ENCODE results near the gene MEIOSIN. TPM values are rescaled to one million over a fixed set of nuclear protein-coding genes. Genes with fewer than 3 reads are reported as not detected.
A peak's percentile ranks its signal among the peaks of the same experiment; 100 is the strongest.

MEIOSIN gene
- total and polyA plus RNA-seq, 9 of the 15 experiments (the other 6 are each of a cell fraction or from before 2014, with no cell fraction given) = 0.06 to 2.0 (median 0.76) TPM

DNA sequence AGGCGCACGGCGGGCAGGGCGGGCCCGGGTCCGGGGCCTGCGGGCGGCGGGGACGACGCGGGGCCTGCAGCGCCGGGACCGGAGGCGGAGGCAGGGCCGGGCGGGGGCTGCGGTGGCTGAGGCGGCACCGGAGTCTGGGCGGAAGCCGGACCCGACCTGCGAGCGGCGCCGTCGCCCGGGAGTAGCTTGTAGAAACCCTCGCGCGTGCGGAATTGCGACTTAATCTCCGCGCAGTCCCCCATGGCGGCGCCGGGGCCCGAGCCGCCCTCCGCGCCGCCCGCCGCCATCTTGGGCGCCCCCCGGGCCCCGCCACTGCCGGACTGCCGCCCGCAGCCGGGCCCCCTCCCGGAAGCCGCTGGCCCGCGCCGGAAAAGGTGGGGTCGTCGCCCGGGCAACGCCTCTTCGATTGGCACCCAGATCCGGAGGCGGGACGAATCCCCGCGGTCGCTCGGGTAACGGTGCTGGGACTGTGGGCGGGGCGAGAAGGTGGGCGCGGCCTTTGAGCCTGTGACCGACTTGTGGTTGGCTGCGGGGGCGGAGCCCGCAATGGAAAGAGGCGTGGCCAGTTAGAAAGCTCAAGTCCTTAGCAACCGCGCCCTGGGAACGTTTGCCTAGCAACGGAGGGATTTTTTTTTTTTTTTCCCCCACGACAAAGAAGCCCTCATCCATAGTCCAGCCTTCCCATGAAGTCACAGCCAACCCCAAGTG is 59.4 kb downstream of the MEIOSIN start, which contains the start of gene DMWD (continued):
- TF ChIP-seq, protein P1, sequence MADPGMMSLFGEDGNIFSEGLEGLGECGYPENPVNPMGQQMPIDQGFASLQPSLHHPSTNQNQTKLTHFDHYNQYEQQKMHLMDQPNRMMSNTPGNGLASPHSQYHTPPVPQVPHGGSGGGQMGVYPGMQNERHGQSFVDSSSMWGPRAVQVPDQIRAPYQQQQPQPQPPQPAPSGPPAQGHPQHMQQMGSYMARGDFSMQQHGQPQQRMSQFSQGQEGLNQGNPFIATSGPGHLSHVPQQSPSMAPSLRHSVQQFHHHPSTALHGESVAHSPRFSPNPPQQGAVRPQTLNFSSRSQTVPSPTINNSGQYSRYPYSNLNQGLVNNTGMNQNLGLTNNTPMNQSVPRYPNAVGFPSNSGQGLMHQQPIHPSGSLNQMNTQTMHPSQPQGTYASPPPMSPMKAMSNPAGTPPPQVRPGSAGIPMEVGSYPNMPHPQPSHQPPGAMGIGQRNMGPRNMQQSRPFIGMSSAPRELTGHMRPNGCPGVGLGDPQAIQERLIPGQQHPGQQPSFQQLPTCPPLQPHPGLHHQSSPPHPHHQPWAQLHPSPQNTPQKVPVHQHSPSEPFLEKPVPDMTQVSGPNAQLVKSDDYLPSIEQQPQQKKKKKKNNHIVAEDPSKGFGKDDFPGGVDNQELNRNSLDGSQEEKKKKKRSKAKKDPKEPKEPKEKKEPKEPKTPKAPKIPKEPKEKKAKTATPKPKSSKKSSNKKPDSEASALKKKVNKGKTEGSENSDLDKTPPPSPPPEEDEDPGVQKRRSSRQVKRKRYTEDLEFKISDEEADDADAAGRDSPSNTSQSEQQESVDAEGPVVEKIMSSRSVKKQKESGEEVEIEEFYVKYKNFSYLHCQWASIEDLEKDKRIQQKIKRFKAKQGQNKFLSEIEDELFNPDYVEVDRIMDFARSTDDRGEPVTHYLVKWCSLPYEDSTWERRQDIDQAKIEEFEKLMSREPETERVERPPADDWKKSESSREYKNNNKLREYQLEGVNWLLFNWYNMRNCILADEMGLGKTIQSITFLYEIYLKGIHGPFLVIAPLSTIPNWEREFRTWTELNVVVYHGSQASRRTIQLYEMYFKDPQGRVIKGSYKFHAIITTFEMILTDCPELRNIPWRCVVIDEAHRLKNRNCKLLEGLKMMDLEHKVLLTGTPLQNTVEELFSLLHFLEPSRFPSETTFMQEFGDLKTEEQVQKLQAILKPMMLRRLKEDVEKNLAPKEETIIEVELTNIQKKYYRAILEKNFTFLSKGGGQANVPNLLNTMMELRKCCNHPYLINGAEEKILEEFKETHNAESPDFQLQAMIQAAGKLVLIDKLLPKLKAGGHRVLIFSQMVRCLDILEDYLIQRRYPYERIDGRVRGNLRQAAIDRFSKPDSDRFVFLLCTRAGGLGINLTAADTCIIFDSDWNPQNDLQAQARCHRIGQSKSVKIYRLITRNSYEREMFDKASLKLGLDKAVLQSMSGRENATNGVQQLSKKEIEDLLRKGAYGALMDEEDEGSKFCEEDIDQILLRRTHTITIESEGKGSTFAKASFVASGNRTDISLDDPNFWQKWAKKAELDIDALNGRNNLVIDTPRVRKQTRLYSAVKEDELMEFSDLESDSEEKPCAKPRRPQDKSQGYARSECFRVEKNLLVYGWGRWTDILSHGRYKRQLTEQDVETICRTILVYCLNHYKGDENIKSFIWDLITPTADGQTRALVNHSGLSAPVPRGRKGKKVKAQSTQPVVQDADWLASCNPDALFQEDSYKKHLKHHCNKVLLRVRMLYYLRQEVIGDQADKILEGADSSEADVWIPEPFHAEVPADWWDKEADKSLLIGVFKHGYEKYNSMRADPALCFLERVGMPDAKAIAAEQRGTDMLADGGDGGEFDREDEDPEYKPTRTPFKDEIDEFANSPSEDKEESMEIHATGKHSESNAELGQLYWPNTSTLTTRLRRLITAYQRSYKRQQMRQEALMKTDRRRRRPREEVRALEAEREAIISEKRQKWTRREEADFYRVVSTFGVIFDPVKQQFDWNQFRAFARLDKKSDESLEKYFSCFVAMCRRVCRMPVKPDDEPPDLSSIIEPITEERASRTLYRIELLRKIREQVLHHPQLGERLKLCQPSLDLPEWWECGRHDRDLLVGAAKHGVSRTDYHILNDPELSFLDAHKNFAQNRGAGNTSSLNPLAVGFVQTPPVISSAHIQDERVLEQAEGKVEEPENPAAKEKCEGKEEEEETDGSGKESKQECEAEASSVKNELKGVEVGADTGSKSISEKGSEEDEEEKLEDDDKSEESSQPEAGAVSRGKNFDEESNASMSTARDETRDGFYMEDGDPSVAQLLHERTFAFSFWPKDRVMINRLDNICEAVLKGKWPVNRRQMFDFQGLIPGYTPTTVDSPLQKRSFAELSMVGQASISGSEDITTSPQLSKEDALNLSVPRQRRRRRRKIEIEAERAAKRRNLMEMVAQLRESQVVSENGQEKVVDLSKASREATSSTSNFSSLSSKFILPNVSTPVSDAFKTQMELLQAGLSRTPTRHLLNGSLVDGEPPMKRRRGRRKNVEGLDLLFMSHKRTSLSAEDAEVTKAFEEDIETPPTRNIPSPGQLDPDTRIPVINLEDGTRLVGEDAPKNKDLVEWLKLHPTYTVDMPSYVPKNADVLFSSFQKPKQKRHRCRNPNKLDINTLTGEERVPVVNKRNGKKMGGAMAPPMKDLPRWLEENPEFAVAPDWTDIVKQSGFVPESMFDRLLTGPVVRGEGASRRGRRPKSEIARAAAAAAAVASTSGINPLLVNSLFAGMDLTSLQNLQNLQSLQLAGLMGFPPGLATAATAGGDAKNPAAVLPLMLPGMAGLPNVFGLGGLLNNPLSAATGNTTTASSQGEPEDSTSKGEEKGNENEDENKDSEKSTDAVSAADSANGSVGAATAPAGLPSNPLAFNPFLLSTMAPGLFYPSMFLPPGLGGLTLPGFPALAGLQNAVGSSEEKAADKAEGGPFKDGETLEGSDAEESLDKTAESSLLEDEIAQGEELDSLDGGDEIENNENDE (IDR thresholded peaks at IDR 0.05; ENCODE audit: low read depth, low read length) = no peak
- no peak for TF ChIP-seq EP400 (IDR thresholded peaks at IDR 0.05)
- no peak for TF ChIP-seq ZNF785 (CRISPR knock-in tag; IDR thresholded peaks at IDR 0.05)
- no peak for TF ChIP-seq BRD4 (IDR thresholded peaks at IDR 0.05)
- TF ChIP-seq ZBTB8A (IDR thresholded peaks at IDR 0.05; ENCODE audit: partially characterized antibody) = no peak
- peak; percentile 67 to 79; a peak in 2 of 4 replicates for TF ChIP-seq MAZ (CRISPR knock-in tag; conservative IDR thresholded peaks at IDR 0.05 in 1 of 2, IDR thresholded peaks at IDR 0.05 in 1 of 2)
- TF ChIP-seq E2F3 (CRISPR knock-in tag; IDR thresholded peaks at IDR 0.05) = no peak
- TF ChIP-seq TBP (optimal IDR thresholded peaks at IDR 0.05; ENCODE audit: low read depth, low read length) = peak; percentile 52
- no peak for TF ChIP-seq ZNF12 (CRISPR knock-in tag; IDR thresholded peaks at IDR 0.05)
- TF ChIP-seq SFPQ (IDR thresholded peaks at IDR 0.05; ENCODE audit: low read depth, low read length) = no peak
- TF ChIP-seq MYNN (IDR thresholded peaks at IDR 0.05) = peak; percentile 100
- TF ChIP-seq MYNN (CRISPR knock-in tag; IDR thresholded peaks at IDR 0.05) = peak; percentile 90; the same call in 1 of the 2 replicates
- TF ChIP-seq THRAP3 (IDR thresholded peaks at IDR 0.05; ENCODE audit: borderline replicate concordance) = no peak
